Measurements from ENCODE around the gene IQSEC1. TPM values are rescaled to one million over a fixed set of nuclear protein-coding genes. Genes with fewer than 3 reads are reported as not detected.

The IQSEC1 gene
- total RNA-seq, 1 experiment from 2014 or later: 4.9 TPM

DNA sequence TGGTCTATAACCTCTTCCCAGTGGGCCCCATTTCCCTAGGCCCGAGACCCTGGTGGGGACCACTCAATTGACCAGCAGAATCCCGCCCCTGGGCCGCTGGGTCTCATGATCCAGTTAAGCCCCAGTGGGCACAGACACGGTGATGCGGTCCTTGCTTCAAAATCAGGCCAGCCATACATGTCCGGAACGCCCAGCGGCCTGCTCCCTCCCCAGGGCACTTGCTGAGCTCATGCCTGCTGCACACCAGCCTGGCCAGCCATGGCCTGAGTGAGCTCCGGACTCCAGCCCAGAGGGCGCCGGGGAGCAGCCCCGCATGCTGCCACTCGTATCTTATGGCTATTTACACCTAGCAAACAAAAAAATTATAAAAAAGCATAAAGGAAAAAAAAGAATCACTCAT is 34.4 kb upstream of the IQSEC1 start:
- DNase-seq (ENCODE audit: low read depth): no peak

DNA sequence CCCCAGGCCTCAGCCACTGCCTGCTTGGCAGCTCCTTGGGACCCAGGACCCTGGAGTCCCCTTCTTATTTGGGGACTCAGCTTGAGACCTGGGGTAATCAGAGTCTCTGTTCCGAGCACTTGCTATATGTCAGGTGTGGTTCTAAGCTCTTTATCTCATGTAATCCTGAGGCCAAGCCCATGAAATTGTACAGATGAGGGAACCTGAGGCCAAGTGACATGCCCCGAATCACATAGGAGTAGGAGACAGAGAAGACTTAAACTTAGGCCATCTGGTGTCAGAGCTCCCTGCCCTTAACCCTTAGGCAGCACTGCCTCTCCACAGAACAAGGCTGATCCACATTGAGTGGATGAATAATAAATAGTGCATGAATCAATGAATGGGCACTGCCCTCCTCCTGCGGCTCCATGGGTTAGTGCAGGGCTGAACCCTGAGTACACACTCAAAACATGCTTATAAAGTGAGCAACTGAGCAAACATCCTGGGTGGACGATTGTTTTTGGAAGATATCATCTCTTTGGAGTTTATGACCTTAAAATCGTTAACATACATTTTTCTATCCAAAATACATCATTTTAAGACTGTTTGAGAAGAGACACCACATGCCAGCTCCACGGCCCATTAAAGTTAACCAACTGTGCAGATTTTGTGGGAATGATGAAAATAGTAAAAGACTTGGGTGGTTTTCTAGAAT is 33.2 kb upstream of the IQSEC1 start:
- DNase-seq (ENCODE audit: low read depth): peak; percentile 54

DNA sequence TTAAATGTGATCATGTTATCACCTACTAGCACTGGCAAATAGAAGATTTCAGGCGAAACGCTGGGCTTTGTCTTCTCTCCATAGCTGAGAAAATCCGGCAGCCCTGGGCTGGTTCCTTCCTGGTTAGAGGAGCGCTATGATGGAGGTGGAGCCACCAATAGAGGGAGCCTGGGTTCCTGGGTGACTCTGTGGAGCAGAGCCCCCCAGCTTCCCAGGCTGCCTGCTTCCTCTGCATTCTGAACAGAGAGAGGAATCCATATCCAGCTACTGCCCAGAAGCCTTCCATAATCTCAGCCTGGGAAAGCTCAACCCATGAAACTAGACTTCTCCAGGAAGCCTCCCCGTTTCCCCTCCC is 32.6 kb upstream of the IQSEC1 start:
- DNase-seq (ENCODE audit: low read depth): no peak

DNA sequence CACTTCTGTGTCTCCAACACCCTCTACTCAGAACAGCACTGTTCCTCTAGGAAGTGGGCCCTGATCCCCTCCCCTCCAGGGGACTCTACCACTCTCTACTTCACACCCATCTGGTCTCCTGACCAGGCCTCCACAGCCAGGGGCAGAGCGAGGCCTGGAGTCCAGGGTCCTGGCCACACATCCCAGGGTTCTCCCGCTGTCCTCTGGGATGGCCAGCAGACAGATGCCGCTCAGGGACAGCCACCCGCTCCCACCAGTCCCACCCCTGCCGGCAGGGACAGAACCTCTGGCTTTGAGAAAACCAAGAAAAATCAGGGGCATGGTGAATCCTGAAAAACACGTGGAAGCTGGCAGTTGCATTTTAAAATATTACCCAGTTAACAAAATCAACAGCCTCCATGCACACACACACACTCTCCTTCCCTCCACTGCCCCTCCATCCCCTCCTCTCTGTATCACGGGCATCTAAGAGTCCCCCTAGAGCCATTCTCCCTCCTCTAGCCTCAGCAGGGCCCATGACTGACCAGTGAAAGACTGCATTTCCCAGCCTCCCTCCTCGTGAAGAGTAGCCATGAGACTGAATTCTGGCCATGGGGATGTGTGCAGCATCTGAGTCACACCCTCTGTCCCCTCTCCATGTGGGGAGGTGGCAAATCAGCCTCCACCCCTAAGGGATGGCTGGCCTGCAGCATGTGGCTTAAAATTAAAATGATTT is 32.1 kb upstream of the IQSEC1 start:
- DNase-seq (ENCODE audit: low read depth): no peak

DNA sequence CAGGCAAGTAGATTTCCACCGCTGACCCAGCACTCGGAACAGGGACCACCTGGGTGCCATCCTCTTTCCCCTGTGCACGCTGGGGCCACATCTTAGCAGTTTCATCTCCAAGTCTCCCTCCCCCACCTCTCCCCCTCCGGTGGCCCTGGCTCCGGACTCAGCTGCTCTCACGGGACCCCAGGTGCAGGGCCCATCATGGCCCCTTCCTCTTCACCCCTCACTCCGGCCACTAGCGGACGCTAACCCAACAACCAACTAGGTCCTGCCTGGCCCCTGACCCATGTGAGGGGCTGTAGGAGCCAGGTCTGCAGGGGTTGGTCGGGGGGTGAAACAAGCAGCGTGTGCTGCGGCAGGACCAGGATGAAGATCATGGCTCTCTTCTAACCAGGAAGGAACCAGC is 31.3 kb upstream of the IQSEC1 start:
- no peak for DNase-seq (ENCODE audit: low read depth)

DNA sequence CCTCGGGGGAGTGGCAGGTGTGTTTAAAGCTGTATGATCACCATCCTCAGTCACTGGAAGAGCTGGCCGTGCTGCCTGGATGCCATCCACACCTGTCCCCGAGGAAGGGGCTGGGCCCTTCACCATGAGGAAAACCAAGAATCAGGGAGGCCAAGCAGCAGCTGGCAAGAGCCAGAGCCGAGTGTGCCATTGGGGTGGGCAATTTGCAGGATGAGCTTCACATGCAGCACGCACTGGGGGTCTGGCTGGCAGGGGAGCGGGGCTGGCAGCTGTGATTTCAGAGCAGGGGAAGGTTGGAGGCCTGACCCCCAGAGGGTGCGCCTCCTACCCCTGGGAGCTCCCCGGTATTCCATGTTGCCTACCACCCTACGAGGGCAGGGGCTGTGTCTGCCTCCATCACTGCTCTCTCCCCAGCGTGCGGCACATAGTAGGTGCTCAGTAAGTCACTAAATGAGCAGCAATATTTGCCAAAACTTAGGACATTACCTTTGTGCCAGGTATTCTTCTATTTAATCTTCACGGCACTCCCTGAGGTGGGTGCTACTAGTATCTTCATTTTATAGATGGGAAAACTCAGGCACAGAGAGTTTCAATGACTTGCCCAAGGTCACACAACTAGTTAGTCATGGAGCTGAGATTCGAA is 30.3 kb upstream of the IQSEC1 start:
- DNase-seq (ENCODE audit: low read depth): no peak

DNA sequence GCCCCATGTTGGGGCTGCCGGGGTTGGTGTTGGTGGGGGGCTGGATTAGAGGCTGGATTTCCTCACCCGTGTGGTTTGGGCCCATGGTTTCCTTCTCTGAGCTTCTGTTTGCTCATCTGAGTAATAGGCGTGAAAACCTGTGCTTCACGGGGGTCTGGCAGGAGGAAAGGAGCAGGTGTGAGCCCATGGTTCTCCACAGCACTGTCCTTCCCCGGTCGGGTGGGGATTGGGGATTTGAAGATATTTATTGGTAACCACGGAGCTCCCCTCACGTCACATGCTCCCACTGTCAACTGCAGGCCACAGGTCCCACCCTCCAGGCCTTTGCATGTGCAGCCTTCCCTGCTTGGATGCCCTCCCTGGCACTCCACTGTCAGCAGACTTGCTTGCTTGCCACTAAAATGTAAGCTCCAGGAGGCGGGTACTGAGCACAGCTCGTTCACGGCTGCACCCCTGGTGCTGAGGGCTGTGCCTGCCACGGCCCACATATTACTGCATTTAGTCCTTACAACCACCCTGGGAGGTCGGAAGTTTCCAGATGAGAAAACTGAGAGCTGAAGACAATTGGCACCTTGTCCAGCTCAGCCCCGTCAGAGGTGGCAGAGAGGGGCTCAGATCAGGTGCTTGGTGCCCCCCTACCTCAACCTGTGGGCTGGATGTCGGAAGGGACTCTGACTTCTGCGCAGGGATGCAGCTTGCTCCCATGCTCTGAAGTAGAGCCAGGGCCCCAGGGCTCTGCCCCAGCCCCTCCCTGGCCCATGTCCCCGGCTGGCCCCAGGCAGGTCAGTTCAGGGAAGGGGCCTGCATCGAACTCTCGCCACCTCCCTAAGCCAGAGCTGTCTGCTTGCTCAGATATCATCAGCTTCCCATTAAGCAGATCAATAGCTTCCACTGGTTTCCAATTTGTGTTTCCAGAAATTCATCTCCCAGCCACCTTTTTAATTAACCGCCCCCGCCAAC is 29.4 kb upstream of the IQSEC1 start:
- DNase-seq (ENCODE audit: low read depth): no peak

DNA sequence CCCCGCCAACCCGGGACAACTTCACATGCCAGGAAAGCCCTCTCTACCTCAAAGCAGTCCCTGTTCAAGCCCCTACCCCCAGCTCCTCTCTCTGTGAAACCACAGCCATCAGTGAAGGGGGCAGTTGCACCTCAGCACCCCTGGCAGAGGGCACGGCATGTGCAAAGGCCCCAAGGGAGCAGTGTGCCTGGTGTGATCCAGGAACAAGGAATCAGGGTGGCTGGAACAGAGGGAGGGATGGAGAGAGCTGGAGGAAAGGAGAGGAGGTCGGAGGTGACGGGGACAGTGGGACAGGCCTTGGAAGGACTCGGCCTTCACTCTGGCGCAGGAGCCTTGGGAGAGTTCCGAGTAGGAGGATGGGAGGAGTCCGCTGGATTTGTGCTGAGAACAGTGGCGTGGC is 26.5 kb upstream of the IQSEC1 start:
- no peak for DNase-seq (ENCODE audit: low read depth)

DNA sequence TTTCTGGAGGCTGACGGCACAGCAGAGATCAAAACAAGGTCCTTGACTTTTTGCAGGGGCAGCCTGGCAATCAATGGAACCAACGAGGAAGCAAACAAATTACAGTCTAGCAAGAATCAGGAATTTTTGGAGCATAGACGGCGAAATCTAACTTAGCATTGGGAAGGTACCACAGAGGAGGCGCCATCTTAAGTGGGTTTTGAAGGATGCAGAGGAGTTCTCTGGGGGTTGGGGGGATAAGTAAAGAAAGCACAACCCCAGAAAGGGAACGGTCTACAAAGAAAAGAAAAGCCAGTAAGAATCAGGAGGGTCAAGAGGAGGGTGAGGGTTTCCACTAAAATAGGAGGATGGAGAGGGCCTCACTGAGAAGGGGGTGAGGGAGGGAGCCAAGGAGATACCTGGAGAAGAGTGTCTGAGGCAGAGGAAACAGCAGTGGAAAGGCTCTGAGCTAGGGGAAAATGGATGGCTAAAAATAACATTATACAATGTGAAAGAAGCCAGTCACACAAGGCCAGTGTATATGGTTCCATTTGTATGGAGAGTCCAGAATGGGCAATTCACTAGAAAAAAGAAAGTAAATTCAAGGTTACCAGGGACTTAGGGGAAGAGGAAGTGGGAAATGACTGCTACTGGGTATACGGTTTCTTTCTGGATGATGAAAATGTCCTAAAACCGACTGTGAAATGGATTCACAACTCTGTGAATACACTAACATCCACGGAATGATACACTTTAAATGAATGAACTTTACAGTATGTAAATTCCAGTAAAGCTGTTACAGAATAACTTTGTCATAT is 25.2 kb upstream of the IQSEC1 start:
- DNase-seq (ENCODE audit: low read depth): no peak

DNA sequence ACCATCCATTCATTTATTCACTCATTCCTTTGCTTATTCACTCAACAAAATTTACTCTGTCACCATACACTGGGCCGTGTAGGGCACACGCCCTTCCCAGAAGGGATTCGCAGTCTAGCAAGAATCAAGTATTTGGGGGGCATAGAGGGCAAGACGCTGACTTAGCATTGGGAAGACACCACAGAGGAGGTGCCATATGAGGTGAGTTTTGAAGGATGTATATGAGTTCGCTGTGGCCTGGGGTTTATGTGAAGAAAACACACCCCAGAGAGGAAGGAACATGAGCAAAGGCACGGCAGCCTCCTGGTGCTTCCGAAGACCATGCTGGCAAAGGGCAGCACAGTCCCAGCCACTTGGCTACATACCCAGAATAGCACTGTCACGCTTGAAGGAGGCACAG is 23.1 kb upstream of the IQSEC1 start:
- DNase-seq (ENCODE audit: low read depth): no peak

DNA sequence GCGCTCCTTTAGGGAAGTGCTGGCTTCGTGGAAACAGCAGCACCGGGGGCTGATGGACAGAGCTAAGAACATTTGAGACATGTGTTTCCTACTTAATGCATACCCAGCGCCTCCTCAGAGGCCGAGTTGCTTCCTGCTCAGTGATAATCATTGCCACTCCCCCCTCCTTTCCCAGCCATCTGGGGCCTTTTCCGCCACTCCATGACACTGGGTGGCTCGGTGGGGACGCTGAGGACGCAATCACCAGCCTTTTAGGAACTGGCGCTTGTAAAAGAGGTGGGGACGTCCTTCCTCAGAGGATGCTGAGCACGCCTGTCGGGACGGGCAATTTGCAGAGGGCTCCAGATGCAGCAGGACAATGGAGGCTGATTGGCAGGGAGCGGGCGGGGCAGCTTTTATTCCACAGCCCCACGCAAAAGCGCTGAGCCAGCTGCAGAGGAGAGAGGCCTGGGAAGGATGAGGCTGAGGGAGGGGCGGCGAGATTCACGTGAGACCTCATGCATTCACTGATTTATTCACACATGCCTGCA is 22.2 kb upstream of the IQSEC1 start:
- no peak for DNase-seq (ENCODE audit: low read depth)

DNA sequence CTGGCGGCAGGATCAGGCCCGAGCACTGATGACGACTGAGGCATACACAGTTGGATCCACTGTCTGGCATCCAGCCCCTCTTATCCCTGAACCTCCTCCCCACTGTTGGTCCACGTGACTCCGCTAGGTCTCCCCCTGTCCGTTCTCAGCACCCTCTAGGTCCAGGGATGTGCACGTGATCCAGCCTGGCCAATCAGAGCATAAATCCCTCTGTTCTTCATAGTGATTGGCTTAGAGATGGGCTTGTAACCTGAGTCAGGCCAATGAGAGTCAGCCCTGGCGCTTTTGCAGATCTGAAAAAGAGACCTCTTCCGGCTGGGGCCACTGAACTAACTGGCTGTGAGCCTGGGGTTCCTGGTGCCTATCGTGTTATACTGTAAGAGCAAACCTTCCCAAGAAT is 20.5 kb upstream of the IQSEC1 start:
- no peak for DNase-seq (ENCODE audit: low read depth)

DNA sequence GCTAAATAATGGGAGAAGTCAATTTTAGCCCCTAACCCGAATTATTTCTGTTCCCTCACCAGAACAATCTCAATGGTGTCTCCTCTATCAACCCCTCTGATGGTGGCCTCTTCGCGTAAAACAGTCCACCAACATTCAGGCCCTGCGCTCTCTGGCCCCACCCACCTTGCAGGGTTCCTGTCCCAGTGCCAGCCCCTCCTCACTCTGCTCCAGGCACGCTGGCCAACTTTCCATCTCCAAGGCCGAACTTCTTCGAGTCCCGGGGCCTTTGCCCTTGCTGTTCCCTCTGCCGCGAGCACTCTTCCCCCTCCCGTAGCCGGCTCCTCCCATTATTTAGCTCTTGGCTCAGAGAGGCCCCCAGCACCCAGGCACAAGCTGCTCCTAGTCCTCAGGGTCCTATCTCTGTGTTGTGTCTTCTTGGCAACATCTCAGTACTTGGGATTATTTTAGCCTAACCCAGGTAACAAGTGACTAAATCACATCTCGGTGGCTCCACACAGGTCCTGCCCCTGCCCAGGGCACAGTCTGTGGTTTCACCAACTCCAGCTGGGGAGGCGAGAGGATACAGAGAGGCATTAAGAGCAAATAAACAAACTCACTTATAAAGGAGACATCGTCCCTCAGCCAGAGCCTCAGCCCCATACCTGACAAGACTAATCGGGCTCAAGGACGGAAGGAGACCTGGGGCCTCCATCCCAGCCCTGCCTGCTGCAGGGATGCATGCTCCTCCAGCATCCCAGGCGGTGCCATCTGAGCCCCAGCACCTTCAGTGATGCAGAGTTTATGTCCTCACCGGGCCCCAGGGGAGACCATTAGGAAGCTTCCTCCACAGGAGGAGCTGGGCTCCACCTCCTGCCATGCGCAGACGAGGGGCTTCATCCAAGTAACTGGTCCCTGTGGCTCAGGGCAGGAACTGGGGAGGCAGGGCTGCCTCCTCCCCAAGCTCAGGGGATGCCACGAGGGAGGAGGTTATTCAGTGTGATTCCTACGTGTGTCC is 19.7 kb upstream of the IQSEC1 start:
- DNase-seq (ENCODE audit: low read depth): no peak

DNA sequence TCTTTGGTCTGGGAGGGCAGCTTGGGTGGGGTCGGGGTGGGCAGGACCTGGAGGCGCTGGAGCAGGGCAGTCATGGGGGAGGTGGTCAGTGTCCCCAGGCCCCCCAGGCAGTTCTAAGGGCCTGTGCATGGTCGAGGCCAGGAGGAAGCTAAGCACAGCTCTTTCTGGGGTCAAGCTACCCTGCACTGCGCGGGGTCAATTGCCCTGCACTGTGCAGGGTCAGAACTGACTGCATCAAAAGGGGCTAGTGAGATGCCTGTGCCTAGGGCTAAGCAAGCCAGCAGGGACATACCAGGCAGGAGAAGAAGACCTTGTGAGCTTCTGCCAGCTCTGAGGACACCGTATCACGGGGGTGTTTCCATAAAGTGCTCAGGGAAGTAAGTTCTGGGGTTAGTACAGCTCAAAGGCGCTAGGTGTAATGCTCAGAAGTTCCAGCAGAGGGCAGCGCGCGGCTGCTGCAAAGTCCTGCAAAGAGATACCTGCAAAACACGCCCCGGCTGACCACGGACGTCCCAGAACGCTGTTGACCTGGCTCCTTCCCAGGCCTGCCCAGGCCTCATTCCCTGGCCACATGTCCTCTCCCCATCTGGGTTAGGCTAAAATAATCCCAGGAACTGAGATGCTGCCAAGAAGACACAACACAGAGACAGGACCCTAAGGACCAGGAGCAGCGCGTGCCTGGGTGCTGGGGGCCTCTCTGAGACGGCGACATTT is 18.8 kb upstream of the IQSEC1 start:
- peak; percentile 53 for DNase-seq (ENCODE audit: low read depth)

DNA sequence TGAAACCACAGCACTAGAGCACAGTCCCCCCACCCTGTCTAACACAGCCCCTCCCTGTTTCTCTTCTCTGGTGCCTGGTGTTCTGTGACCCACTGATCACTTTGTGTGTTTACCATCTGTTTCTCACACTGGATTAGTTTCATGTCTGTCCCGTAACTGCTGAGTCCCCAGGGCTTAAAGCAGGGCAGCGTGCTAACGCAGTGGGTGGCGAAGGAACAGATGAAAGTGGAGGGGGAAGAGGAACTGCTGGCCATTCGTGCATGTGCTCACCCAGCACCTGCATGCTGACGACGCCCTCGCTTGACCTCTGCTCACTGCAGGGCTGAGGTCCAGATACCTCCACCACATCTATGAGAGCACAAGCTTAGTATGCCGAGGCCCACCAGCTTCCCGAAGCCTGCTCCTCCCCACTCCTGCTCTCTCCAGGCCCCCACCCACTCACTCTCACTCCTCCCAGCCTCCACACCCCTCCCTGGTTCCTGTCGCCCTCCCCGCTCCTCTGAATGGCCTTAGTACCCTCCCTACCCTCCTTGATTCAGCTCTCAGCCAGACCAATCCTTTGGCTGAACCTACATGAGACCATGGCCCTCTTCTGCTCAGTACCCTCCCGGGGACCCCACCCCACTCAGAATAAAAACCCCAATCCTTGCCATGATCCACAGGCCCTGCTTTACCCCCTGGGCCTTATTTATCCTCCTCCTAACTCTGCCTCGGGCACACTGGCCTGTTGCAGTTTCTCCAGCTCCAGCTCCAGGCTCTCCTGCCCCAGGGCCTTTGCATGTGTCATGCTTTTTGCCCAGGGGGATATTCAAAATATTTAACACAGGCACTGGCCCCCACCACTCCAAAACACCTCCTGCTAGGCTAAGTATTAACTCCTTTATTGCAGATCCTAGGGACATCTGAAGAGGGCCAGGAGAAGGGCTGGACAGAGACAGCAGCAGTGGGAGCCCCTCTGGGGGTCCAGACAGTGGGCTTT is 15.1 kb upstream of the IQSEC1 start:
- no peak for DNase-seq (ENCODE audit: low read depth)

DNA sequence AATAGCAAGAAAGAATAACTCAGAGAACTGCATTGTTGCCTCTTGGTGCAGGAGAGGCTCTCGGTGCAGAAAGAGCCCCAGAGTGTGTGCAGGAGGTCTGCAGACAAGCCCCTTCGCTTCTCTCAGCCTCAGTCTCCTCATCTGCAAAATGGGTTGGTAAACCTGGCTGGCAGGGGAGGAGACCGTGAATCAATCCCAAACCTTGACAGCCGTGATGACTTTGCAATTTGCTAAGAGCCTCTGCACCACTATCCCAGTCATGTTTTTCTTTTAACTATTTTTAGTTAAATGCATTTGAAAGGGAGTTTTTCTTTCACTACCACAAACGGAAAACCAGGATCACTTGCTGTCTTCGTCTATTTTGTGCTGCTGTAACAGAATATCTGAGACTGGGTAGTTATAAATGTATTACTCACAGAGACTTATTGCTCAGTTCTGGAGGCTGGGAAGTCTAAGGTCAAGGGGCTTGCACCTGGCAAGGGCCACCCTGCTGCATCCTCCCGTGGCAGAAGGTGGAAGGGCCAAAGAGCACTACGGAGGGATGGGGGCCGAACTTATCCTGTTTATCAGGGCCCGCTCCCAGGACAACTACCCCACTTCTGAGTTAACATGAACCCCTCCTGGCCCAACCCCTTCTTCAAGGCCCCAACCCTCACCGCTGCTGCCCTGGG is 14.2 kb upstream of the IQSEC1 start:
- no peak for DNase-seq (ENCODE audit: low read depth)

DNA sequence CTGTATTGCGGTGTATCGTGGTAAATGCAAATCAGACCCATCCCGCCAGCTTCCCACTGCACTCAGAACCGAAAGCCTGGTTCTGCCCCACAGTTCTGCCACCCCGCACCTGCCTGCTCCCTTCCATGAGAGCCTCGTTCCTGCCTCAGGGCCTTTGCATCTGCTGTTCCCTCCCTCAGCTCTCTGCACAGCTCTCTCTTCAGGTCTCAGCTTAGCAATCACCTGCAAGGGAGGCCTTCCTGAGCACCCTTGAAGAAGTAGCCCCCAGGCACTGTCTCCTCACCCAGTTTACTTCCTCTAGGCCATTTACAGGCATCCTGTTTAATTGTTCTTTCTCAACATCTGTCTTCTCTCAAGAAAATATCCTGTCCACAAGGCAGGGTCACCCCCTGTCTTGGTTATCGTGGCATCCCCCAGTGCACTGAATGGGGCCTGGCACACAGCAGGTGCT is 13.3 kb upstream of the IQSEC1 start:
- DNase-seq (ENCODE audit: low read depth): no peak

Data from Daoy (cell line).